Measurements from ENCODE around the gene TMEM255B. TPM values are rescaled to one million over a fixed set of nuclear protein-coding genes. Genes with fewer than 3 reads are reported as not detected.

Gene TMEM255B
- polyA plus RNA-seq, 1 donor (not counting 4 experiments of a cell fraction or from before 2014, with no cell fraction given), result 7.6 TPM

DNA sequence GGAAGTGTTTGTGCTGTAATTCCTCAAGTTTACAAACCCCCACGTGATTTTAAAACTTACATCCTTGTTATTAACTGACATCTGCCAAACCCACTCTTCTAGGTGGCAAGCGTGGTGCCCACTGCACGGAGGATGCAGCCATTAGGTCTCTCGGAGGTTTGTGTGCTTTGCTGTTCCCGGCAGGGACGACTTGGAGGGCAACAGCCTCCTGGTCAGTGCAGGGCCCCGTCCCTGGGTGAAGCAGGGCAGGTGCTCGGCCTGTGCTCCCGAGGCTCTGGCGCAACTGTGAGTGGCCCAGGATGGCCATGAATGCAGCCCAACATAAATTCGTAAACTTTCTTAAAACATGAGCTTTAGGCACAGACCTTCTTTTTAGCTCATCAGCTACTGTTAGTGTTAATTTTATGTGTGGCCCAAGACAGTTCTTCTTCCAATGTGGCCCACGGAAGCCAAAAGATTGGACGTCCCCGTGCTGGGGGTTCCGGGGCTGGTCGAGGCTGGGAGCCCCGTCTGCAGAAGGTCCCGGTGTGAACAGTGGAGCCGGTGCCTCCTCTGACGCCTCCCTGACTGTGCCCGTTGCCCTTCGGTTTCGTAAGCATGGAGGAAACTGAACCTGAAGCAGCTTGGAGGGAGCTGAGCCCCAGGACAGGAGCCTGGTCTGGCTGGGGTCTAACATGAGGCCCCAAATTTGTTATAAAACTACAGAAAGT is 93.0 kb downstream of the TMEM255B start:
- Histone ChIP-seq H3K27ac (ENCODE audit: control insufficient read depth, insufficient read depth, low read length) (no peak overlapping the region), H3K9me3 (ENCODE audit: control insufficient read depth, low read depth, low read length) (no peaks in the 10 kb centered on the region), H2AFZ (ENCODE audit: control insufficient read depth, low read length) (no peak overlapping the region), H3K79me2 (ENCODE audit: control insufficient read depth, insufficient read depth, low read length) (peaks cover 95% of the 10 kb centered on the region), H3K4me3 (ENCODE audit: control insufficient read depth in 2 of 3, extremely low read depth in 1 of 3, insufficient read depth in 2 of 3, low read depth in 1 of 3, low read length in 3 of 3) (no peak overlapping the region), H3K4me2 (ENCODE audit: control insufficient read depth, extremely low read depth, insufficient read depth, low read depth, low read length) (no peak overlapping the region), H3K4me1 (ENCODE audit: control insufficient read depth, extremely low read depth, insufficient read depth, low read length) (peaks cover 54% of the 10 kb centered on the region), H4K20me1 (ENCODE audit: control insufficient read depth, extremely low read depth, insufficient read depth, low read length) (peaks cover 74% of the 10 kb centered on the region), H3K27me3 (ENCODE audit: control insufficient read depth, extremely low read depth, insufficient read depth, low read length) (no peaks in the 10 kb centered on the region), H3K36me3 (ENCODE audit: control insufficient read depth in 2 of 2, extremely low read depth in 1 of 2, insufficient read depth in 2 of 2, low read length in 2 of 2) (peaks cover 38 to 45% of the 10 kb centered on the region in 2 experiments), H3K9me1 (ENCODE audit: control insufficient read depth, extremely low read depth, insufficient read depth, low read length) (peaks cover 12% of the 10 kb centered on the region), H3K9ac (ENCODE audit: control insufficient read depth, extremely low read depth, insufficient read depth, low read length) (no peak overlapping the region)
- dilution Hi-C loops (cut with MboI; ENCODE audit: extremely low pct_ligation_motif_present, low sequenced_read_pairs), result no loop called here
- DNase-seq (ENCODE audit: low read depth, low spot score) (no peak), FAIRE-seq (no peak)
- no peak for TF ChIP-seq EZH2 (IDR thresholded peaks at IDR 0.05; ENCODE audit: low read length)
- TF ChIP-seq, protein P1, sequence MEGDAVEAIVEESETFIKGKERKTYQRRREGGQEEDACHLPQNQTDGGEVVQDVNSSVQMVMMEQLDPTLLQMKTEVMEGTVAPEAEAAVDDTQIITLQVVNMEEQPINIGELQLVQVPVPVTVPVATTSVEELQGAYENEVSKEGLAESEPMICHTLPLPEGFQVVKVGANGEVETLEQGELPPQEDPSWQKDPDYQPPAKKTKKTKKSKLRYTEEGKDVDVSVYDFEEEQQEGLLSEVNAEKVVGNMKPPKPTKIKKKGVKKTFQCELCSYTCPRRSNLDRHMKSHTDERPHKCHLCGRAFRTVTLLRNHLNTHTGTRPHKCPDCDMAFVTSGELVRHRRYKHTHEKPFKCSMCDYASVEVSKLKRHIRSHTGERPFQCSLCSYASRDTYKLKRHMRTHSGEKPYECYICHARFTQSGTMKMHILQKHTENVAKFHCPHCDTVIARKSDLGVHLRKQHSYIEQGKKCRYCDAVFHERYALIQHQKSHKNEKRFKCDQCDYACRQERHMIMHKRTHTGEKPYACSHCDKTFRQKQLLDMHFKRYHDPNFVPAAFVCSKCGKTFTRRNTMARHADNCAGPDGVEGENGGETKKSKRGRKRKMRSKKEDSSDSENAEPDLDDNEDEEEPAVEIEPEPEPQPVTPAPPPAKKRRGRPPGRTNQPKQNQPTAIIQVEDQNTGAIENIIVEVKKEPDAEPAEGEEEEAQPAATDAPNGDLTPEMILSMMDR (optimal IDR thresholded peaks at IDR 0.05 in 1 of 3, IDR thresholded peaks at IDR 0.05 in 1 of 3, conservative IDR thresholded peaks at IDR 0.05 in 1 of 3; ENCODE audit: extremely low read depth in 1 of 3, insufficient read depth in 2 of 3, low read length in 3 of 3), result no peak

DNA sequence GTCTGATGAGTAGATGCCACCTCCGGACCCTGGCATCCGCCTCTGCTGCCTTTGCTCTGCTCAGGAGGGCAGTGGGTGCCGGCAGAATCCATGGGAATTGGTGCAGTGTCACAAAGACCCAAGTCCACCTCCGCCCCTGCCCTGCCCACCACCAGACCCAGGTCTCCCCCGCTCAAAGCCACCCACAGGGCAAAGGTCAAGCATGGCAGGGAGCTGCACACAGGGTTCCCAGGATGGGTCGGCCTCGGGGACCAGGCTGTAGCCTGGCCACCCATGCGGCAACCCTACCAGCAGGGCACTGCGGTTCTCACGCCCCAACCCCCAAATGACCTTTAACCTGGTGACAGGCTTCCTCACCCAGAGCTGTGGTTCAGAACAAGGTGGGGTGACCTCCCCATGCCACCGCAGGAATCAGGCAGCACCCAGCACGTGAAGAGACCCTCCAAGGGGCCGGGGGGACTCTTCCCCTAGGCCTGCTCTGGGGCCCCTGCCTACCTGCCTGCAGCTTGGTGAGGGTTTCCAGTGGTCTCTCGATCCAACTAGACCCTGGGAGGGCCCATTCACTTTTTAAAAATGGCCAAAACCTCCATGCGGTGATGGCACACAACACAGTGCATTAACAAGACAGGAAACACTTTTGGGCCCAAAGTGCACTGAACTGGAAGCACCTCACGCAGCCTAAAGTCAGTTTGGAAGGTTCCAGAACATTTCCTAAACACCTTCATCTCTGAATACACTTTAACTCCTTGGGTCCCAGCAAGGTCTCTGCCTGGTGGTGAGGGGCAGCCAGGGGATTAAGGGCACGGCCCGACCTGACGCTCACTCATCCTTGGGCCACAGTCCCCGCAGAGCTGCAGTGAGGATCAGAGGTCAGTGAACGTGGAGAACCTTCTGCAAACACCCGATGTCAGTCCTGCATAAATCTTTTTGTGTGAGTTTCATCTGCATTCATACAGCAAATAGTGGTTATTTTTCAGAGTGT is 93.8 kb downstream of the TMEM255B start:
- Histone ChIP-seq H3K27ac (ENCODE audit: control insufficient read depth, insufficient read depth, low read length) (no peak overlapping the region), H3K4me2 (ENCODE audit: control insufficient read depth, extremely low read depth, insufficient read depth, low read depth, low read length) (no peak overlapping the region), H3K9ac (ENCODE audit: control insufficient read depth, extremely low read depth, insufficient read depth, low read length) (no peak overlapping the region), H3K36me3 (ENCODE audit: control insufficient read depth in 2 of 2, extremely low read depth in 1 of 2, insufficient read depth in 2 of 2, low read length in 2 of 2) (peaks cover 34 to 38% of the 10 kb centered on the region in 2 experiments), H3K79me2 (ENCODE audit: control insufficient read depth, insufficient read depth, low read length) (peaks cover 95% of the 10 kb centered on the region), H3K27me3 (ENCODE audit: control insufficient read depth, extremely low read depth, insufficient read depth, low read length) (no peaks in the 10 kb centered on the region), H3K4me1 (ENCODE audit: control insufficient read depth, extremely low read depth, insufficient read depth, low read length) (peaks cover 60% of the 10 kb centered on the region), H2AFZ (ENCODE audit: control insufficient read depth, low read length) (no peak overlapping the region), H3K9me1 (ENCODE audit: control insufficient read depth, extremely low read depth, insufficient read depth, low read length) (peaks cover 12% of the 10 kb centered on the region), H3K9me3 (ENCODE audit: control insufficient read depth, low read depth, low read length) (no peaks in the 10 kb centered on the region), H3K4me3 (ENCODE audit: control insufficient read depth in 2 of 3, extremely low read depth in 1 of 3, insufficient read depth in 2 of 3, low read depth in 1 of 3, low read length in 3 of 3) (no peak overlapping the region), H4K20me1 (ENCODE audit: control insufficient read depth, extremely low read depth, insufficient read depth, low read length) (peaks cover 78% of the 10 kb centered on the region)
- DNase-seq (ENCODE audit: low read depth, low spot score) (no peak), FAIRE-seq (no peak)
- no peak for TF ChIP-seq EZH2 (IDR thresholded peaks at IDR 0.05; ENCODE audit: low read length)
- TF ChIP-seq, protein P1 (optimal IDR thresholded peaks at IDR 0.05 in 1 of 3, IDR thresholded peaks at IDR 0.05 in 1 of 3, conservative IDR thresholded peaks at IDR 0.05 in 1 of 3; ENCODE audit: extremely low read depth in 1 of 3, insufficient read depth in 2 of 3, low read length in 3 of 3), result no peak
- dilution Hi-C loops (cut with MboI; ENCODE audit: extremely low pct_ligation_motif_present, low sequenced_read_pairs), result no loop called here
